Psoas muscle (tissue), 8 donors: ENCODE measurements around the gene TMEM175. TPM values are rescaled to one million over a fixed set of nuclear protein-coding genes. Genes with fewer than 3 reads are reported as not detected.

ENCODE experiments used
- ATAC-seq, 4 donors: fragments of 200-7000 bp; cut with Tn5 transposase; one replicate each; pipeline ENCODE4 v1.9.1; 2020; ENCODE audit warnings: moderate library complexity in 3 of 4, mild to moderate bottlenecking in 2 of 4
- DNase-seq, 2 donors: peaks; one replicate each; pipeline ENCODE4 v3.0.0-alpha.2; 2020
- H3K27ac ChIP-seq: fragments of 200-600 bp; one replicate; pipeline ENCODE4 v1.8.0; 2022
- H3K27me3 ChIP-seq, 3 donors: fragments of 200-600 bp in 1 of 3; one replicate each; pipeline versions ENCODE4 v1.6.1 to v1.8.0; 2013 to 2022; ENCODE audit warnings: low read length in 2 of 3, mild to moderate bottlenecking in 2 of 3, moderate library complexity in 1 of 3; ENCODE audit not compliant: insufficient read depth in 3 of 3
- H3K36me3 ChIP-seq, 2 donors: fragments of 200-600 bp in 1 of 2; one replicate each; pipeline versions ENCODE4 v1.6.1 to v1.8.0; 2013 to 2022; ENCODE audit warnings: low read depth in 1 of 2, mild to moderate bottlenecking in 1 of 2, moderate library complexity in 1 of 2; ENCODE audit not compliant: insufficient read depth in 1 of 2
- H3K4me1 ChIP-seq: fragments of 200-600 bp; one replicate; pipeline ENCODE4 v1.8.0; 2022
- H3K4me3 ChIP-seq: fragments of 200-600 bp; one replicate; pipeline ENCODE4 v1.8.0; 2022; ENCODE audit warnings: mild to moderate bottlenecking
- H3K9me3 ChIP-seq: fragments of 200-600 bp; one replicate; pipeline ENCODE4 v1.8.0; 2022
- CTCF ChIP-seq: fragments of 200-600 bp; IDR thresholded peaks from one replicate; pipeline ENCODE4 v1.8.0; 2022; ENCODE audit warnings: antibody characterized with exemption
- WGBS, 3 donors: extraction: QIAGEN DNeasy Blood & Tissue Kit; methylation state at CpG; one replicate each; pipeline versions ENCODE4 v1.1.6 to v1.1.7; 2013; 5-methylcytosine and 5-hydroxymethylcytosine counted together
- intact Hi-C, 2 donors: fragments of 100-400 bp; cut with DNase I; formaldehyde crosslinking; loops; one replicate each; pipeline versions ENCODE4 v1.11.0 to v1.14.2; 2022
- polyA plus RNA-seq, 3 donors: library from polyadenylated mRNA; stranded (reverse); fragments of 200-250 nt; gene quantifications; one replicate each; pipeline ENCODE4 v1.2.3, GENCODE V29; 2013
- total RNA-seq, 4 donors: library from RNA; stranded (reverse); fragmentation: NEBNext Ultra II Directional in 2 of 4; extraction: Animal tissue kit (Norgen Biotek cat#: 25700) in 2 of 4; gene quantifications; one replicate each; pipeline versions ENCODE4 v1.2.1 to v1.2.4, GENCODE V29; 2021 to 2023
- donor health status: healthy with polysubstance abuse.
- donor health status: DM: no; HTN: no; CAD: no; lungs with moderate emphysema.
- donor health status: Bipolar disorder and iron deficiency.
- donor health status: healthy.
- donor health status: DM: yes; HTN: yes; CAD: no.
- donor health status: DM: no; HTN: no; CAD: no.
- donor health status: DM: no; HTN: no; CAD: no.
- donor health status: DM: yes; HTN: yes; CAD: no.

The TMEM175 gene
- total and polyA plus RNA-seq, 7 donors: 8.7 to 23.9 (median 14.3) TPM

- no peak for TF ChIP-seq CTCF
- H3K36me3 ChIP-seq: peaks cover 0 to 9% of the 10 kb centered on the region in 2 donors
- H3K27me3 ChIP-seq: peaks cover 0 to 8% (median 2%) of the 10 kb centered on the region in 3 donors
- no peak for DNase-seq
- whole genome bisulfite sequencing, 3 donors: 76 to 82% (median 81%) methylated on average over 17 of the region's 17 CpGs
- no peak overlapping the region for H3K27ac ChIP-seq
- H3K9me3 ChIP-seq: no peaks in the 10 kb centered on the region
- H3K4me3 ChIP-seq: peak overlapping the region; percentile 15
- peaks cover 18% of the 10 kb centered on the region for H3K4me1 ChIP-seq
- intact Hi-C loops: loop anchor here in 1 of 2 donors (5.0 kb wide), 1 partner anchor 39 kb away; the partner anchor contains the start of genes GAK and TMEM175
- ATAC-seq: no peak
These were observed 38.7 kb downstream of the TMEM175 start for GRCh38 chr4:970854-971520.

- H3K36me3 ChIP-seq: peaks cover 0 to under 1% of the 10 kb centered on the region in 2 donors
- DNase-seq (peak in 1 of 2 donors; percentile 15), ATAC-seq (no peak)
- H3K27me3 ChIP-seq: peaks cover 0 to 8% (median 2%) of the 10 kb centered on the region in 3 donors
- intact Hi-C loops: loop anchor here in 1 of 2 donors (5.0 kb wide), 1 partner anchor 40 kb away; the partner anchor contains the start of genes GAK and TMEM175
- no peak overlapping the region for H3K27ac ChIP-seq
- peak overlapping the region; percentile 83 for H3K4me3 ChIP-seq
- H3K4me1 ChIP-seq: peaks cover 18% of the 10 kb centered on the region
- no peaks in the 10 kb centered on the region for H3K9me3 ChIP-seq
- WGBS, 3 donors: 38 to 47% (median 42%) methylated on average over 21 to 24 of the region's 24 CpGs
- no peak for TF ChIP-seq CTCF
These were observed 39.6 kb downstream of the TMEM175 start for GRCh38 chr4:971666-972500.

GRCh38 chr4:972651-973424 lies 40.6 kb downstream of the TMEM175 start:
- peaks cover 18% of the 10 kb centered on the region for H3K4me1 ChIP-seq
- WGBS, 3 donors: 0 to 1% (median 0%) methylated on average over 34 to 65 of the region's 65 CpGs
- H3K4me3 ChIP-seq: peak overlapping the region; percentile 83
- no peak overlapping the region for H3K27ac ChIP-seq
- H3K27me3 ChIP-seq: peaks cover 0 to 8% (median 2%) of the 10 kb centered on the region in 3 donors
- H3K36me3 ChIP-seq: no peaks in the 10 kb centered on the region
- no peaks in the 10 kb centered on the region for H3K9me3 ChIP-seq
- ATAC-seq (peak; percentile 1 to 29 (median 12)), DNase-seq (peak in 1 of 2 donors; percentile 55)
- TF ChIP-seq CTCF: no peak
- intact Hi-C loops: loop anchor here in 1 of 2 donors (5.0 kb wide), 1 partner anchor 41 kb away; the partner anchor contains the start of genes GAK and TMEM175
